Neural crest cell (in vitro differentiated cells): ENCODE results near the gene CALB2. TPM values are rescaled to one million over a fixed set of nuclear protein-coding genes. Genes with fewer than 3 reads are reported as not detected.

Experiments
- DNase-seq: peaks from one replicate; pipeline ENCODE4 v3.0.0; 2021; ENCODE audit warnings: low read depth, mixed read lengths, low spot score
- H3K27ac Mint-ChIP-seq: one replicate; pipeline ENCODE4 v1.8.0; 2021; ENCODE audit warnings: mild to moderate bottlenecking, mixed read lengths; ENCODE audit not compliant: unreplicated experiment
- H3K27me3 Mint-ChIP-seq: 2 replicates; pipeline ENCODE4 v1.8.0; 2021; ENCODE audit warnings: low read depth, mild to moderate bottlenecking, mixed read lengths
- H3K36me3 Mint-ChIP-seq: 2 replicates; pipeline ENCODE4 v1.8.0; 2021; ENCODE audit warnings: low read depth, mild to moderate bottlenecking, mixed read lengths
- H3K4me1 Mint-ChIP-seq: 2 replicates; pipeline ENCODE4 v1.8.0; 2021; ENCODE audit warnings: mixed read lengths
- H3K4me3 Mint-ChIP-seq: one replicate; pipeline ENCODE4 v1.8.0; 2021; ENCODE audit warnings: mild to moderate bottlenecking, mixed read lengths
- H3K9me3 Mint-ChIP-seq: 2 replicates; pipeline ENCODE4 v1.8.0; 2021; ENCODE audit warnings: mixed read lengths
- total RNA-seq: library from RNA; stranded (reverse); gene quantifications from 2 replicates; pipeline ENCODE4 v1.2.1, GENCODE V29; 2021
- TF ChIP-seq, protein P1 (sequence below): fragments of 200-600 bp; sonication (generic); conservative IDR thresholded peaks from 2 replicates; pipeline ENCODE4 v1.5.0; 2021; ENCODE audit warnings: antibody characterized with exemption, mild to moderate bottlenecking

CALB2 gene
- total RNA-seq, 1 donor from 2014 or later, result not detected

DNA sequence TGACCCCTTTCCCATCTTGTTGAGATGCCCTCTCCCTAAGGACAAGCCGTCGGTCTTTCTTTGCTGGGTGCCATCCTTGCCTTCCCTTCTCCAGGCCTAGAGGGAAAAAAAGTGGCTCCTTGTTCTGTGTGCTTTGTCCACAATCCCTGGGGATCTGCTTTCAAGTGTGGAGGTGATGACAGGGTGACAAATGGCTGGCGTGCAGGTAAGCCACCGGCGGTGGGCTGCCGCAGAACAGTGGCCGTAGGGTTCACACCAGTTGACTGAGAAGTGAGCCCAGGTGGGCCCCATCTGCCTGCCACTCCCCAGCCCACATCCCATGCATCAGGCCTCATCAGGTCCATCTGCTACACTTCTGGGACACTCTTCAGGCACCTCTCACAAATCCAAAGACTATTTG is 11.4 kb upstream of the CALB2 start:
- Mint-ChIP-seq H3K9me3 (no peaks in the 10 kb centered on the region), H3K27me3 (peaks cover 16% of the 10 kb centered on the region), H3K4me3 (no peak overlapping the region), H3K4me1 (peaks cover 11% of the 10 kb centered on the region), H3K36me3 (no peaks in the 10 kb centered on the region), H3K27ac (no peak overlapping the region)
- TF ChIP-seq, protein P1, sequence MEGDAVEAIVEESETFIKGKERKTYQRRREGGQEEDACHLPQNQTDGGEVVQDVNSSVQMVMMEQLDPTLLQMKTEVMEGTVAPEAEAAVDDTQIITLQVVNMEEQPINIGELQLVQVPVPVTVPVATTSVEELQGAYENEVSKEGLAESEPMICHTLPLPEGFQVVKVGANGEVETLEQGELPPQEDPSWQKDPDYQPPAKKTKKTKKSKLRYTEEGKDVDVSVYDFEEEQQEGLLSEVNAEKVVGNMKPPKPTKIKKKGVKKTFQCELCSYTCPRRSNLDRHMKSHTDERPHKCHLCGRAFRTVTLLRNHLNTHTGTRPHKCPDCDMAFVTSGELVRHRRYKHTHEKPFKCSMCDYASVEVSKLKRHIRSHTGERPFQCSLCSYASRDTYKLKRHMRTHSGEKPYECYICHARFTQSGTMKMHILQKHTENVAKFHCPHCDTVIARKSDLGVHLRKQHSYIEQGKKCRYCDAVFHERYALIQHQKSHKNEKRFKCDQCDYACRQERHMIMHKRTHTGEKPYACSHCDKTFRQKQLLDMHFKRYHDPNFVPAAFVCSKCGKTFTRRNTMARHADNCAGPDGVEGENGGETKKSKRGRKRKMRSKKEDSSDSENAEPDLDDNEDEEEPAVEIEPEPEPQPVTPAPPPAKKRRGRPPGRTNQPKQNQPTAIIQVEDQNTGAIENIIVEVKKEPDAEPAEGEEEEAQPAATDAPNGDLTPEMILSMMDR, result no peak
- DNase-seq, result no peak

- DNase-seq, result no peak
- no peak overlapping the region for H3K27ac Mint-ChIP-seq
- H3K4me1 Mint-ChIP-seq, result peaks cover 11% of the 10 kb centered on the region
- H3K4me3 Mint-ChIP-seq, result no peak overlapping the region
- TF ChIP-seq, protein P1, result no peak
- no peaks in the 10 kb centered on the region for H3K36me3 Mint-ChIP-seq
- H3K27me3 Mint-ChIP-seq, result peaks cover 22% of the 10 kb centered on the region
- no peaks in the 10 kb centered on the region for H3K9me3 Mint-ChIP-seq
These were observed 10.0 kb upstream of the CALB2 start for GRCh38 chr16:71348262-71349085.

DNA sequence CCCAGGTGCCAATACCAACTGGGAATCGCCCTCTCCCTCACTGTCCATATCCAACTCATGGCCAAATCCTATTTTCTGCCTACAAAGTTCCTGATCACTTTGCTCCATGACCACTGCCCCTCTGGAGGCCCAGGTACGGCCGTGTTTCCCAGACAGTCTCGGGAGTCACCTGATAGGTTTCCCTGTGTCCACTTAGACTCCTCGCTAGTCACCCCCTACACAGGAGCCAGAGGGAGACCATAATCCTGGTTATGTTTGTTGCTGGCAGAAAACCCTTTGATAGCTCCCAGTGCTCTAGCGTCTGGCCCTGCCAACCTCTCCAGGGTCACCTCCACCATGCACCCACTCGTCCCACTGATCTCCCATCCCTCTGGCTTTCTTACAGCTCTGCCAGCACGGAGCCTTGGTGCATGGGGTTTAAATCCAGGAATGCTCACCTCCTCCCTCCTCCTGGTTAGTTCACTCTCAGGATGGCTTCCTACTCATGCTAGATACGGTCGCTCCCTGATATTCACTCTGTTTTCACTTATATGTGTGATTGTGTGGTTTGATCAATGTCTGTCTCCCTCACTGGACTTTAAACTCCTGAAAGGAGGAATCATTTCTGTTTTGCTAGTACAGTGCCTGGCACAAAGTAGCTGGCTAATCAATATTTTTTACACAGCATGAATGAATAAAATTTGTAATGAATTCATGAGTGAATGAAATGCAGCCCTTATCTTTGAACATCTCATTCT is 7.5 kb upstream of the CALB2 start:
- no peak for DNase-seq
- H3K4me1 Mint-ChIP-seq, result no peaks in the 10 kb centered on the region
- H3K36me3 Mint-ChIP-seq, result no peaks in the 10 kb centered on the region
- no peak overlapping the region for H3K4me3 Mint-ChIP-seq
- no peak overlapping the region for H3K27ac Mint-ChIP-seq
- peaks cover 37% of the 10 kb centered on the region for H3K27me3 Mint-ChIP-seq
- no peaks in the 10 kb centered on the region for H3K9me3 Mint-ChIP-seq
- TF ChIP-seq, protein P1, result no peak

- Mint-ChIP-seq H3K4me3 (no peak overlapping the region), H3K4me1 (no peaks in the 10 kb centered on the region), H3K9me3 (no peaks in the 10 kb centered on the region), H3K36me3 (no peaks in the 10 kb centered on the region), H3K27ac (no peak overlapping the region), H3K27me3 (peaks cover 38% of the 10 kb centered on the region)
- TF ChIP-seq, protein P1, result no peak
- no peak for DNase-seq
These were observed 7.0 kb upstream of the CALB2 start for GRCh38 chr16:71351558-71351901.

GRCh38 chr16:71352466-71352865 is 6.1 kb upstream of the CALB2 start:
- Mint-ChIP-seq H3K4me1 (no peaks in the 10 kb centered on the region), H3K9me3 (no peaks in the 10 kb centered on the region)
- no peak for DNase-seq

More at GRCh38 chr16:71352466-71352865, 6.1 kb upstream of the CALB2 start:
- Mint-ChIP-seq H3K27ac (no peak overlapping the region), H3K4me3 (no peak overlapping the region), H3K36me3 (no peaks in the 10 kb centered on the region), H3K27me3 (peaks cover 43% of the 10 kb centered on the region)
- TF ChIP-seq, protein P1, result no peak
